Thymus (tissue), 11 donors: ENCODE data around the gene IL13. TPM values are rescaled to one million over a fixed set of nuclear protein-coding genes. Genes with fewer than 3 reads are reported as not detected.

Experiments used
- DNase-seq, 9 donors: peaks; one replicate each; pipeline ENCODE4 v3.0.0-alpha.2; 2013; ENCODE audit warnings: low spot score in 9 of 9, low read depth in 6 of 9, missing footprints in 1 of 9
- H3K27ac ChIP-seq, 2 donors: one replicate each; pipeline ENCODE4 v1.5.1; 2013; ENCODE audit warnings: control low read depth in 1 of 2, low read depth in 1 of 2, low read length in 1 of 2, mild to moderate bottlenecking in 1 of 2, moderate library complexity in 1 of 2
- H3K27me3 ChIP-seq, 2 donors: one replicate each; pipeline ENCODE4 v1.5.1; 2013; ENCODE audit warnings: low read length in 1 of 2; ENCODE audit not compliant: control insufficient read depth in 2 of 2, insufficient read depth in 1 of 2
- H3K36me3 ChIP-seq, 2 donors: one replicate each; pipeline ENCODE4 v1.5.1; 2013; ENCODE audit warnings: low read length in 1 of 2, mild to moderate bottlenecking in 1 of 2, moderate library complexity in 1 of 2; ENCODE audit not compliant: control insufficient read depth in 2 of 2, insufficient read depth in 2 of 2
- H3K4me1 ChIP-seq, 2 donors: one replicate each; pipeline ENCODE4 v1.5.1; 2013; ENCODE audit warnings: low read length in 2 of 2; ENCODE audit not compliant: control insufficient read depth in 2 of 2, insufficient read depth in 2 of 2
- H3K4me3 ChIP-seq, 2 donors: one replicate each; pipeline ENCODE4 v1.5.1; 2013; ENCODE audit warnings: low read length in 2 of 2, control low read depth in 1 of 2, mild to moderate bottlenecking in 1 of 2
- H3K9me3 ChIP-seq, 2 donors: one replicate each; pipeline ENCODE4 v1.5.1; 2013; ENCODE audit warnings: low read length in 1 of 2, mild to moderate bottlenecking in 1 of 2; ENCODE audit not compliant: control insufficient read depth in 2 of 2, insufficient read depth in 1 of 2
- WGBS: extraction: QIAGEN DNeasy Blood & Tissue Kit; methylation state at CpG from one replicate; pipeline ENCODE4 v1.1.7; 2013; 5-methylcytosine and 5-hydroxymethylcytosine counted together
- polyA plus RNA-seq: library from polyadenylated mRNA; stranded (reverse); fragments of 200-250 nt; gene quantifications from one replicate; pipeline ENCODE4 v1.2.3, GENCODE V29; 2013
- total RNA-seq: library from RNA; stranded (reverse); fragments of 120-200 nt; gene quantifications from one replicate; pipeline ENCODE4 v1.2.4, GENCODE V29; 2013
- donor health status: healthy.

Gene IL13
- total and polyA plus RNA-seq, 2 donors = 0.42 to 1.0 TPM

- Histone ChIP-seq H3K27me3 (no peaks in the 10 kb centered on the region), H3K4me1 (peaks cover 0 to 17% of the 10 kb centered on the region in 2 donors), H3K4me3 (no peak overlapping the region), H3K27ac (no peak overlapping the region), H3K9me3 (no peaks in the 10 kb centered on the region), H3K36me3 (peaks cover 0 to 2% of the 10 kb centered on the region in 2 donors)
- 93% methylated on average over 2 of the region's 2 CpGs for WGBS
- DNase-seq = no peak
Measured at GRCh38 chr5:132681476-132681831, 23.5 kb downstream of the IL13 start.

GRCh38 chr5:132681983-132682382 lies 24.0 kb downstream of the IL13 start:
- no peaks in the 10 kb centered on the region for H3K9me3 ChIP-seq
- no peaks in the 10 kb centered on the region for H3K27me3 ChIP-seq
- peaks cover 3 to 14% of the 10 kb centered on the region in 2 donors for H3K4me1 ChIP-seq
- H3K4me3 ChIP-seq = no peak overlapping the region
- peaks cover 0 to 2% of the 10 kb centered on the region in 2 donors for H3K36me3 ChIP-seq
- 85% methylated on average over 4 of the region's 4 CpGs for WGBS
- no peak overlapping the region for H3K27ac ChIP-seq
- DNase-seq = no peak

- Histone ChIP-seq H3K27me3 (no peaks in the 10 kb centered on the region), H3K4me1 (peaks cover 9 to 34% of the 10 kb centered on the region in 2 donors), H3K36me3 (peaks cover 0 to 2% of the 10 kb centered on the region in 2 donors), H3K4me3 (no peak overlapping the region), H3K9me3 (no peaks in the 10 kb centered on the region), H3K27ac (no peak overlapping the region)
- 97% methylated on average over 6 of the region's 6 CpGs for WGBS
- DNase-seq = no peak
Measured at GRCh38 chr5:132684491-132684890, 26.5 kb downstream of the IL13 start.

GRCh38 chr5:132684922-132685720 lies 27.1 kb downstream of the IL13 start:
- Histone ChIP-seq H3K9me3 (no peaks in the 10 kb centered on the region), H3K4me3 (no peak overlapping the region), H3K4me1 (peaks cover 9 to 40% of the 10 kb centered on the region in 2 donors), H3K27me3 (no peaks in the 10 kb centered on the region), H3K27ac (no peak overlapping the region), H3K36me3 (no peaks in the 10 kb centered on the region)
- no peak for DNase-seq
- WGBS = 94% methylated on average over 12 of the region's 12 CpGs

DNA sequence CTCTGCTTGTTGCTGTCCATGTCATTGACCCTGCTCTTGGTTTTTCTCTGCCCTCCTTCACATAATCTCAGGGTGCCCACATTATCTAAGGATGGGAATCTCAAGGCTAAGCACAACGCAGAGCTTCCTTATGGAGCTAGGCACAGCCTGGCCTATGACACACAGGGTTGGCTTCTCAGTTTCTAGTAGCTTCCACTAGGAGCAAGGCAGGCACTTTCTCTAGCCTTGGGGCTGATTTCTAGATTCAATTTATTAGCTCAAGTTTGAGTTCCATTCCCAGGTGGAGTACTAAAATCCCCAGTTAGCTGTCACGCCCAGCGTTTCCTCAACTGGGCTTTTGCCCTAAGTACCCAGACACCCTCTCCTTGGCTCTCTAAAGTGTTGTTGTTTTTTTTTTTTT lies 28.2 kb downstream of the IL13 start:
- H3K36me3 ChIP-seq = no peaks in the 10 kb centered on the region
- no peak overlapping the region for H3K27ac ChIP-seq
- H3K27me3 ChIP-seq = no peaks in the 10 kb centered on the region
- H3K4me1 ChIP-seq = peaks cover 9 to 40% of the 10 kb centered on the region in 2 donors
- DNase-seq = no peak
- H3K4me3 ChIP-seq = no peak overlapping the region
- 98% methylated on average over 3 of the region's 3 CpGs for WGBS
- no peaks in the 10 kb centered on the region for H3K9me3 ChIP-seq

- peak; percentile 45 to 88 (median 64) for DNase-seq
- Histone ChIP-seq H3K4me3 (no peak overlapping the region), H3K27ac (peak overlapping the region in 1 of 2 donors; percentile 77), H3K4me1 (peaks cover 9 to 40% of the 10 kb centered on the region in 2 donors), H3K27me3 (no peaks in the 10 kb centered on the region), H3K9me3 (no peaks in the 10 kb centered on the region), H3K36me3 (no peaks in the 10 kb centered on the region)
- 12% methylated on average over 5 of the region's 5 CpGs for WGBS
Measured at GRCh38 chr5:132687995-132688394, 30.0 kb downstream of the IL13 start.

DNA sequence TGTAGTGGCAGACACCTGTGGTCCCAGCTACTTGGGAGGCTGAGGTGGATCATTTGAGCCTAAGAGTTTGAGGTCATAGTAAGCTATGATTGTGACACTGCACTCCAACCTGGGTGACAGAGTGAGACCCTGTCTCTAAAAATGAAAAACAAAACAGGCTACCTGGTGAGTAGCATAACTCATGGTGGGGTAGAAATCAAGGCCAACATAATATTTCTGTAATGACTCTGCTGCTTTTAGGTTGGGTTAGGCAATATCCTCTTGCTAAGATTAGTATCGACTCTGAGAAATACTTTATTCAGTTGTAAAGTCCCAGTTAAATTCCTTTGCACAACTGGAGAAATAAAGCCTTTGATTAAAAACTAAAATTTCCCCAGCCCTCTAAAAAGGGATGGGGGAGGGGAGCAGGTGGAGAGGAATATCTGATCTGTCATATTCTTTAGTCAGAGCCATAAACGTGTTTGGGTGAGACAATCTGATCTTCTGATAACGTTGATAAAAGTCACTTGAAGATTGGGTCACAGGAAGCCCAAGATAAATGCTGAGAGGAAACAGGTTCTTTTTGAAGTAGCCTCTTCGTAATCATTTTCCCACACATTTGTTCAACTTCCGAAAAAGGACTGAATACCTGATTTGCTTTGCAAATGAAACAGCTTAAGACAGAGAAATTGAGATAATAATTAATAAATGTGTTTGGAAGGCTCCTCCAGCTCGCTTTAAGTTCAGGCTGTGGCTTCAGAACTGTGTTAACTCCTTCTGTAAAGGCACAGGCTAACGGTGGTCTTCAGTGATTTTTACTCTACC lies 30.8 kb downstream of the IL13 start:
- Histone ChIP-seq H3K27me3 (no peaks in the 10 kb centered on the region), H3K36me3 (no peaks in the 10 kb centered on the region), H3K4me1 (peaks cover 9 to 40% of the 10 kb centered on the region in 2 donors), H3K9me3 (no peaks in the 10 kb centered on the region), H3K4me3 (no peak overlapping the region), H3K27ac (peak overlapping the region in 1 of 2 donors; percentile 77)
- WGBS = 11% methylated on average over 7 of the region's 7 CpGs
- DNase-seq = peak in 3 of 9 donors; percentile 12 to 55 (median 34)

- H3K36me3 ChIP-seq = no peaks in the 10 kb centered on the region
Measured at GRCh38 chr5:132689513-132689912, 31.5 kb downstream of the IL13 start.

GRCh38 chr5:132690156-132690555 lies 32.2 kb downstream of the IL13 start:
- no peak overlapping the region for H3K4me3 ChIP-seq

More at GRCh38 chr5:132689513-132689912, 31.5 kb downstream of the IL13 start:
- Histone ChIP-seq H3K27me3 (no peaks in the 10 kb centered on the region), H3K4me1 (peaks cover 9 to 40% of the 10 kb centered on the region in 2 donors), H3K4me3 (no peak overlapping the region), H3K9me3 (no peaks in the 10 kb centered on the region), H3K27ac (peak overlapping the region in 1 of 2 donors; percentile 53)
- DNase-seq = no peak
- 92% methylated on average over 7 of the region's 7 CpGs for WGBS

More at GRCh38 chr5:132690156-132690555, 32.2 kb downstream of the IL13 start:
- Histone ChIP-seq H3K9me3 (no peaks in the 10 kb centered on the region), H3K36me3 (no peaks in the 10 kb centered on the region), H3K27me3 (no peaks in the 10 kb centered on the region), H3K27ac (no peak overlapping the region), H3K4me1 (peaks cover 9 to 38% of the 10 kb centered on the region in 2 donors)
- DNase-seq = no peak
- WGBS = 96% methylated on average over 3 of the region's 3 CpGs
